Measurements from ENCODE around the gene TNFRSF6B. TPM values are rescaled to one million over a fixed set of nuclear protein-coding genes. Genes with fewer than 3 reads are reported as not detected.

TNFRSF6B gene
- total and polyA plus RNA-seq, 4 donors: 1.6 to 195 (median 32.7) TPM

DNA sequence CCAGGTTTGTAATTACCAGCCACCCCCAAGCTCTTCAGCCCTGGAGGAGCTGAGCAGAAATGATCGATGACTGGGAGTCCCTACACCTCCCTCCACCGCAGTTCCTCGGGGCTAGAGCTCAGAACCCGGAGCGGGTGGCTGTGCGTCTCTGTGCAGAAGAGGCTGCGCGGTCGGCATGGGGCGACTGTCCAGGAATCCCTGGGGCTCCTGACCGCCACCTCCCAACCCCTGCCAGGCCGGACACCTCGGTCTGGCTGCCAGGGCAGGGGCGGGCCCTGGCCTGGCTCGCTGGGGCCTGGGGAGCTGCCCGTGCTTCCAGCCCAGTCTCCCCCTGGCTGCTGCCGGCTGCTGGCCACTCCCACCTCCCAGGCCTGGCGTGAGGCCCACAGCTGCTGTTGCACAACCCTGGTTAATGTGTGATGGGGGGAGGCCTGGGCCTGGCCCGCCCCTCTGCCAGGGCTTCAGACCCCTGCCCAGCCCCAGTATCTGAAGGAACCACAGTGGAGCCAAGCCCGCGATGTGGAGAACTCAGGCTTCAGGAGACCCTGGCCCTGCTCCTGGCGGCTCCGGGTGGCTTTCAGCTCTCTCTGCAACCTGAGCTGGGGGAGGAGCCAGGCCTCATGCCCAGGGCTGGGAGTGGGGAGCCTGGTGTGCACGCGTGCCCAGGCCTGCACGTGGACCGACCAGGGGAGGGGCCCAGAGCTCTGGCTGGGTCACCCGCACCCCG is 44.3 kb downstream of the TNFRSF6B start:
- 5 to 8% methylated on average over 28 to 29 of the region's 29 CpGs for WGBS, 2 donors
- Histone ChIP-seq H3K4me1 (ENCODE audit: control insufficient read depth in 5 of 5, insufficient read depth in 5 of 5, low read length in 5 of 5) (peaks cover 0 to 33% (median 11%) of the 10 kb centered on the region in 5 donors), H3K36me3 (ENCODE audit: control insufficient read depth in 4 of 4, insufficient read depth in 4 of 4, low read length in 4 of 4) (peaks cover 0 to 27% (median 8%) of the 10 kb centered on the region in 4 donors), H3K9ac (ENCODE audit: insufficient read depth in 1 of 2, low read length in 2 of 2) (no peak overlapping the region), H3K27me3 (ENCODE audit: control insufficient read depth in 3 of 3, insufficient read depth in 3 of 3, low read length in 2 of 3) (no peaks in the 10 kb centered on the region), H3K27ac (ENCODE audit: low read depth in 1 of 2, low read length in 1 of 2) (peak overlapping the region; percentile 81 to 83), H3K4me3 (peak overlapping the region; percentile 53), H3K9me3 (ENCODE audit: control insufficient read depth in 4 of 4, insufficient read depth in 3 of 4, low read length in 3 of 4) (no peaks in the 10 kb centered on the region)
- ATAC-seq (ENCODE audit: insufficient read depth, low FRiP score): peak; percentile 66
- DNase-seq: peak; percentile 96 to 98 (median 96)
- TF ChIP-seq, protein P1, sequence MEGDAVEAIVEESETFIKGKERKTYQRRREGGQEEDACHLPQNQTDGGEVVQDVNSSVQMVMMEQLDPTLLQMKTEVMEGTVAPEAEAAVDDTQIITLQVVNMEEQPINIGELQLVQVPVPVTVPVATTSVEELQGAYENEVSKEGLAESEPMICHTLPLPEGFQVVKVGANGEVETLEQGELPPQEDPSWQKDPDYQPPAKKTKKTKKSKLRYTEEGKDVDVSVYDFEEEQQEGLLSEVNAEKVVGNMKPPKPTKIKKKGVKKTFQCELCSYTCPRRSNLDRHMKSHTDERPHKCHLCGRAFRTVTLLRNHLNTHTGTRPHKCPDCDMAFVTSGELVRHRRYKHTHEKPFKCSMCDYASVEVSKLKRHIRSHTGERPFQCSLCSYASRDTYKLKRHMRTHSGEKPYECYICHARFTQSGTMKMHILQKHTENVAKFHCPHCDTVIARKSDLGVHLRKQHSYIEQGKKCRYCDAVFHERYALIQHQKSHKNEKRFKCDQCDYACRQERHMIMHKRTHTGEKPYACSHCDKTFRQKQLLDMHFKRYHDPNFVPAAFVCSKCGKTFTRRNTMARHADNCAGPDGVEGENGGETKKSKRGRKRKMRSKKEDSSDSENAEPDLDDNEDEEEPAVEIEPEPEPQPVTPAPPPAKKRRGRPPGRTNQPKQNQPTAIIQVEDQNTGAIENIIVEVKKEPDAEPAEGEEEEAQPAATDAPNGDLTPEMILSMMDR (IDR thresholded peaks at IDR 0.05; ENCODE audit: control extremely low read depth, extremely low read depth): no peak

DNA sequence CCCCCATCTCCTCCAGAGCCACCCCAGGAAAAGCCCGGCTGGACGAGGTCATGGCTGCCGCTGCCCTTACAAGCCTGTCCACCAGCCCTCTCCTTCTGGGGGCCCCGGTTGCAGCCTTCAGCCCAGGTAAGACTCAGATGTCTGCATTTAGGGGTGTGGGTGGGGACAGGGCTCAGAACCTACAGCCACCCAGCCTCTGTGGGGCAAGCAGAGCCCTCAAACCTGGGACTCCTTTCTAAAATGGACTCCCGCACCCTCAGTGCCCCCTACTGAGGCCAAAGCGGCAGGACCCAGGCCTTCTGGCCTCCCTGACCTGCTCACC is 44.9 kb downstream of the TNFRSF6B start:
- WGBS, 2 donors: 23 to 45% methylated on average over 6 of the region's 6 CpGs
- Histone ChIP-seq H3K27me3 (ENCODE audit: control insufficient read depth in 3 of 3, insufficient read depth in 3 of 3, low read length in 2 of 3) (no peaks in the 10 kb centered on the region), H3K36me3 (ENCODE audit: control insufficient read depth in 4 of 4, insufficient read depth in 4 of 4, low read length in 4 of 4) (peaks cover 0 to 27% (median 8%) of the 10 kb centered on the region in 4 donors), H3K9me3 (ENCODE audit: control insufficient read depth in 4 of 4, insufficient read depth in 3 of 4, low read length in 3 of 4) (no peaks in the 10 kb centered on the region), H3K4me1 (ENCODE audit: control insufficient read depth in 5 of 5, insufficient read depth in 5 of 5, low read length in 5 of 5) (peaks cover 0 to 33% (median 11%) of the 10 kb centered on the region in 5 donors), H3K9ac (ENCODE audit: insufficient read depth in 1 of 2, low read length in 2 of 2) (no peak overlapping the region), H3K4me3 (no peak overlapping the region), H3K27ac (ENCODE audit: low read depth in 1 of 2, low read length in 1 of 2) (peak overlapping the region; percentile 81 to 83)
- no peak for DNase-seq
- no peak for ATAC-seq (ENCODE audit: insufficient read depth, low FRiP score)
- TF ChIP-seq, protein P1 (IDR thresholded peaks at IDR 0.05; ENCODE audit: control extremely low read depth, extremely low read depth): no peak

DNA sequence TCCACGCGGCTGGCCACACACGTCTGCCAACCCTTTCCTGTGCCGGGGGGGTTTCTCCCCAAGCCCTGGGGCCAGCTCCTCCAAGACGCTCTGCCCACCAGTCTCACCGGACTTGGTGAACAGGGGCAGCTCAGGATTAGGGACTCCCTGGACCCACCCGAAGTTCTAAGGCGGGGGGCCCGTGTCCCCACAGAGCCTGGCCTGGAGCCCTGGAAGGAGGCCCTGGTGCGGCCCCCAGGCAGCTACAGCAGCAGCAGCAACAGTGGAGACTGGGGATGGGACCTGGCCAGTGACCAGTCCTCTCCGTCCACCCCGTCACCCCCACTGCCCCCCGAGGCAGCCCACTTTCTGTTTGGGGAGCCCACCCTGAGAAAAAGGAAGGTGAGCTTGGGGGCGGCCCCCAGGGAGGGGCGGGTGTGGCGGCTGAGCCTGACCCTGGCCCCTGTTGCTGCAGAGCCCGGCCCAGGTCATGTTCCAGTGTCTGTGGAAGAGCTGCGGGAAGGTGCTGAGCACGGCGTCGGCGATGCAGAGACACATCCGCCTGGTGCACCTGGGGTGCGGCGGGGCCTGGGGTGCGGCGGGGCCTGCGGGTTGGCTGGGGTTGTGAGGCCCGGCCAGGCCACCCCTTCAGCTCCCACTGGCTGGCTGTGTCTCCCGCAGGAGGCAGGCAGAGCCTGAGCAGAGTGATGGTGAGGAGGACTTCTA is 45.4 kb downstream of the TNFRSF6B start:
- no peak overlapping the region for H3K9ac ChIP-seq (ENCODE audit: insufficient read depth in 1 of 2, low read length in 2 of 2)
- WGBS, 2 donors: 85 to 90% methylated on average over 28 to 30 of the region's 30 CpGs
- peaks cover 0 to 28% (median 8%) of the 10 kb centered on the region in 4 donors for H3K36me3 ChIP-seq (ENCODE audit: control insufficient read depth in 4 of 4, insufficient read depth in 4 of 4, low read length in 4 of 4)
- peak overlapping the region; percentile 81 to 83 for H3K27ac ChIP-seq (ENCODE audit: low read depth in 1 of 2, low read length in 1 of 2)
- peaks cover 0 to 33% (median 11%) of the 10 kb centered on the region in 5 donors for H3K4me1 ChIP-seq (ENCODE audit: control insufficient read depth in 5 of 5, insufficient read depth in 5 of 5, low read length in 5 of 5)
- TF ChIP-seq, protein P1 (IDR thresholded peaks at IDR 0.05; ENCODE audit: control extremely low read depth, extremely low read depth): no peak
- no peaks in the 10 kb centered on the region for H3K27me3 ChIP-seq (ENCODE audit: control insufficient read depth in 3 of 3, insufficient read depth in 3 of 3, low read length in 2 of 3)
- ATAC-seq (ENCODE audit: insufficient read depth, low FRiP score) (no peak), DNase-seq (no peak)
- no peaks in the 10 kb centered on the region for H3K9me3 ChIP-seq (ENCODE audit: control insufficient read depth in 4 of 4, insufficient read depth in 3 of 4, low read length in 3 of 4)
- H3K4me3 ChIP-seq: no peak overlapping the region
